Stimulated activated CD4-positive, alpha-beta T cell treated with anti-CD3 and anti-CD28 coated beads, TNF-alpha, amount 100 ng/mL, for 1 hour (primary cell): ENCODE results near the gene KCNQ2.

Experiments used
- DNase-seq, 3 donors: peaks; one replicate each; pipeline ENCODE4 v3.0.0-alpha.2; 2020; ENCODE audit warnings: low read depth in 3 of 3, low spot score in 1 of 3

The KCNQ2 gene

GRCh38 chr20:63455568-63455859 is 16.9 kb downstream of the KCNQ2 start:
- DNase-seq = no peak

GRCh38 chr20:63454731-63455567 is 17.5 kb downstream of the KCNQ2 start:
- no peak for DNase-seq

GRCh38 chr20:63452821-63453523 is 19.5 kb downstream of the KCNQ2 start:
- no peak for DNase-seq

GRCh38 chr20:63452341-63452740 is 20.1 kb downstream of the KCNQ2 start:
- no peak for DNase-seq

- no peak for DNase-seq
These were observed 20.6 kb downstream of the KCNQ2 start for GRCh38 chr20:63451821-63452220.

- DNase-seq = no peak
These were observed 22.4 kb downstream of the KCNQ2 start for GRCh38 chr20:63449796-63450730.

GRCh38 chr20:63449025-63449424 is 23.4 kb downstream of the KCNQ2 start:
- no peak for DNase-seq

GRCh38 chr20:63448031-63448430 is 24.4 kb downstream of the KCNQ2 start:
- DNase-seq = no peak

- DNase-seq = no peak
These were observed 25.1 kb downstream of the KCNQ2 start for GRCh38 chr20:63447320-63447719.

GRCh38 chr20:63446216-63447024 is 26.0 kb downstream of the KCNQ2 start:
- no peak for DNase-seq

- no peak for DNase-seq
These were observed 27.2 kb downstream of the KCNQ2 start for GRCh38 chr20:63445075-63445734.

GRCh38 chr20:63444548-63444947 is 27.9 kb downstream of the KCNQ2 start:
- DNase-seq = no peak

GRCh38 chr20:63443606-63444395 is 28.7 kb downstream of the KCNQ2 start:
- DNase-seq = no peak

- peak in 1 of 3 donors; percentile 51 for DNase-seq
These were observed 30.4 kb downstream of the KCNQ2 start for GRCh38 chr20:63442100-63442493.

GRCh38 chr20:63441136-63442099 is 31.0 kb downstream of the KCNQ2 start:
- DNase-seq = no peak

GRCh38 chr20:63440366-63440955 is 32.0 kb downstream of the KCNQ2 start:
- DNase-seq = no peak

- DNase-seq = no peak
These were observed 32.6 kb downstream of the KCNQ2 start for GRCh38 chr20:63439866-63440265.

GRCh38 chr20:63438121-63438520 is 34.3 kb downstream of the KCNQ2 start:
- DNase-seq = no peak
